ACHN (cell line): Measurements from ENCODE around the gene GOT2.
"Not testable (repeated sequence)": the region's sequence is repeated elsewhere in the genome, so short reads cannot be mapped to it uniquely, and the experiment has no call there.

ENCODE experiments used
- DNase-seq: peaks from one replicate; pipeline ENCODE4 v3.0.0-alpha.2; 2015
- in situ Hi-C: cut with HindIII; loops from 2 replicates; pipeline ENCODE4 v1.10.0; 2017; ENCODE audit warnings: low sequenced_read_pairs, low pct_ligation_motif_present, low pct_unique_long_range_greater_than_20kb

GOT2 gene

DNA sequence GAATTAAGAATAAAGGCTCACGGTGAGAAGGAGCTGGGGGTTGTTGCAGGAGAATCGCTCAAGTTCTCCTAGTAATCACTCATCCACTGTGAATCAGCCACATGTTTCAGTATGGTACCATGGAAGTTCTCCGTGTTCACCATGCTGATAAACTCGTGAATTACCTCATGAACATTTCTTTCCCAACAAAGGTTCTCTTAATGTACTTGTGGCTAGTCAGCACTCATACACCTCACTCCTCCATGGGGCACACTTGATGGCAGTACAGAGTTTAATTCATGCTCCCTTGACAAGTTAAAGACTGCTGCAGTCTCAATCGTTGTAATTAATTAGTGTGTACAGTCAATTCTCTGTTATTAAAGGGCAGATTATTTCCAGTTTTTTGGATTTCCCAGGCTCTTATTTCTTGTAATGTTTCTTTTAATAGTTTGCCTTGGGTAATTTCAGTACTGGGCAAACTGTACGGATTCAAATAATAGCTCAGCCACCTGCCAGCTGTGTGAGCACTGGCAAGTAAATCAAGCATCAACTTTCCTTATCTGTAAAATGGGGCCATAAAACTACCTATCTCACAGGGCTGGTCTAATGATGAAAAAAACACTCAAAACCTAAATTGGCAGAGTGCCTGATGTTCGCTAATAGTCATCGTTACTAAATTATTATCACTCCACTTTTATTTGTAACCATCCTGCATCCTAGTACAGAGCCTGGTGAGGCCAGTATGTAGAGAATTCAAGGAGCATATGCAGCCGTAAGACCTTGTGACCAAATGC, 6.1 kb downstream of the GOT2 start:
- in situ Hi-C loops = no loop called here
- DNase-seq = no peak

- DNase-seq = no peak
- in situ Hi-C loops = no loop called here
These were observed 6.9 kb downstream of the GOT2 start for GRCh38 chr16:58727028-58727781.

GRCh38 chr16:58723109-58723508, 11.0 kb downstream of the GOT2 start:
- DNase-seq = no peak
- in situ Hi-C loops = no loop called here

GRCh38 chr16:58717994-58718393, 16.1 kb downstream of the GOT2 start:
- in situ Hi-C loops = no loop called here
- DNase-seq = no peak

DNA sequence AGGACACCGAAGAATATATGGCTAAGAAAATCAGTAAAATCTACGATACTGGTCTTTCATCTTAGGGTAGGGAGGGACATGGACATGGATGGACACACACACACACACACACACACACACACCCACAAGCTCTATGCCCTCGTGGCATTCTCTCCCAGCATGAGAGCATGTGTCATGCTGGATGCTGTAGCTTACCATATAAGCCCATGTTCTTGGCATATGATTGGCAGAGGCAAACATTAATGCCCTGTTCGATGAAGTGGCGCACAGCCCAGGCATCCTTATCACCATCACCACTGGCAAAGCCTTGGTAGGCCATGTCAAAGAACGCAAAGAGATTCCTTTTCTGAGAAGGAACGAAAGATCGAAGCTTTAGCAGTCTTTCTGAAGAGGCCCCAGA, 17.6 kb downstream of the GOT2 start:
- in situ Hi-C loops = no loop called here
- no peak for DNase-seq

GRCh38 chr16:58713742-58714141, 20.4 kb downstream of the GOT2 start:
- in situ Hi-C loops = no loop called here
- DNase-seq = no peak

DNA sequence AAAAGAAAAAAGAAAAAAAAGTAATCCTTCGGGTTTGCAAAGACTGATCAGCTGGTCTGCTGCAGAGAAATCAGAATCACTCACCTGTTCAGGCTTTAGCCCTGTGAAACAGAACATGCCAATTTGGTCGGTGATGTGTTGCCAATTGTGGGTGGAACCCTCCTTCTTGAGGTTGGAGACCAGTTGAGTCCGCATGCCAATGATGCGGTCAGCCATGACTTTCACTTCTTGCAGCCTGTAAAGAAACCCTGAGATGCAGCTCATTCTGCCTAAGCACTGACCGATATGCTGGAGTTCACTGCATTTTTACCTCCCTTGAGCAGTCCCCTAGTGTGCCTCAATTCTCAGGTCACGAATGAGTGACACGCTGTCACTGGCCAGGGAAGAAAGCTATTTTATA, 24.8 kb downstream of the GOT2 start:
- peak; percentile 86 for DNase-seq

DNA sequence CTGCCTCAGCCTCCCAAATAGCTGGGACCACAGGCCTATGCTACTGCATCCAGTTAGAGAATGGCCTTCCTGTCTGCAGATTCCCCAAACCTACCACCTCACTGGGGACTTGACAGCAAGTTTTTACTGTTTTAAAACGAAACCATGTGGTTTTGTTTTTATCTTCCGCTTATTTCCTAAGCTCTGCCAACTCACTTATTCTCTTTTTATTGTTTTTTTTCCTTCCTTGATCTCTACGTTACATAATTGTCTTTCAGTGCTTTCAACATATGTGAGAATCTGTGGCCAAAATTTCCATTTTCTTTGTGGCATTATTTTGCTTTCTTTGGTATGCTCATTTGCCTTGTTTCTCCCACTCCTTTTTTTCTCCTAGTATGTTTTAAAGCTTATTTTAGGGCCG, 35.0 kb downstream of the GOT2 start:
- in situ Hi-C loops = no loop called here

More for the DNA sequence above, 24.8 kb downstream of the GOT2 start:
- in situ Hi-C loops = no loop called here

GRCh38 chr16:58695368-58695767, 38.7 kb downstream of the GOT2 start:
- in situ Hi-C loops = no loop called here
- no peak for DNase-seq

More for the DNA sequence above, 35.0 kb downstream of the GOT2 start:
- DNase-seq = no peak

- DNase-seq = no peak
- in situ Hi-C loops = no loop called here
These were observed 41.7 kb downstream of the GOT2 start for GRCh38 chr16:58692450-58692849.

GRCh38 chr16:58686985-58687706, 47.0 kb downstream of the GOT2 start:
- DNase-seq, in situ Hi-C loops: not testable (repeated sequence)

DNA sequence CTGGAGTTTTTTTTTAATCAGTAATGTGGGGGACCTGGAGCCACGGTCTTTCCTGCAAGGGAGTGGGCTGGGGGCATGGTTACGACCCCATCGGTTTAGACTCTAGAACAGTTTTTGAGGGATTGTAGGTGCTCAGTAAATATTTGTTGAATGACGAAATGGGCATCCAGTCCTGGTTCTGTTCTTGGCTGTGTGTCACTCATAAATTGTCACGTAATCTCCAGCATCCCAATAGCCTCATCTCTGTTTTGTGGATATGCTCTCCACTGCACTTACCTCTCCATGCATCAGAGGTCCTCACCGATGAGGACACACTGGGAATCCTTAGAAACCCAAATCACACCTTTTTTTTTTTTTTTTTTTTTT, 49.0 kb downstream of the GOT2 start:
- in situ Hi-C loops = no loop called here
- DNase-seq = no peak

DNA sequence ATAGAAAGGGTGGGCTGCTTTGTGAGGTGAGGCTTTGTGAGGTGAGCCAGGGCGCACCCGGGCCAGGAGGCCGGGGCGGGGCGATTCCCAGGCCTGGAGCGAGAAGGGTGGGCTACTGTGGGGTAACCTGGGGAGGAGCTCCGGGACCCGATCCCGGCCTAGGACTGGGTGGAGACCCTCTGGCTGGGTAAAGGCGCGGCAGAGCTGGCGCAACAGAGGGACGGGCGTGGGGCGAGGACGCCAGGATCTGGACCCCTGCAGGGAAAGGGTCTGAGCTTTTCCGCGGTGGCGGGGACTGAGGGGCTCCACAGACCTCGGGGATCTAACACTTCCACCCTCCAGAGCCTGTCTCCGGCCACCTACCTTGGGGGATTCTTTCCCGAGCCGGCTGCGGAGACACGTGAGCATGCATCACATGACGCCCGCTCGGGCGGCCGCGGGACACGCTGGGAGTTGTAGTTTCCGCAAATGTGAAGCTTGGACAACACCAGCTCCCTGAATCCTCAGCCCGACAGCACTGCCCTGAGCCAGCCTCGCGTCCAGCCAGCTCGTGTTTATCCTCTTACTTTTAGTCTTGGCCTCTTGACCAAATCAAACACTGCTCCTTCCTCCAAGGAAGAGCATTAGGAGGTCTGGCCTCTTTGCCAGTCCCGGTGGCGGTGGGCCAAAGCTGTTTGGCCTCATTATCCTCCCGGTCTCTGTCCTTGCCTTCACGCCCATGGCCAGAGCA, 49.6 kb downstream of the GOT2 start, which contains the start of gene SLC38A7:
Gene SLC38A7 (minus strand): TSS at position 417 of the 730 bp plus-strand sequence. CDS start 4,644 bp downstream, outside the sequence.
- peak; percentile 85 for DNase-seq
- in situ Hi-C loops = no loop called here

GRCh38 chr16:58684001-58684353, 50.1 kb downstream of the GOT2 start:
- in situ Hi-C loops = no loop called here
- DNase-seq = peak; percentile 30

- in situ Hi-C loops = no loop called here
These were observed 54.4 kb downstream of the GOT2 start for GRCh38 chr16:58679763-58680162.

DNA sequence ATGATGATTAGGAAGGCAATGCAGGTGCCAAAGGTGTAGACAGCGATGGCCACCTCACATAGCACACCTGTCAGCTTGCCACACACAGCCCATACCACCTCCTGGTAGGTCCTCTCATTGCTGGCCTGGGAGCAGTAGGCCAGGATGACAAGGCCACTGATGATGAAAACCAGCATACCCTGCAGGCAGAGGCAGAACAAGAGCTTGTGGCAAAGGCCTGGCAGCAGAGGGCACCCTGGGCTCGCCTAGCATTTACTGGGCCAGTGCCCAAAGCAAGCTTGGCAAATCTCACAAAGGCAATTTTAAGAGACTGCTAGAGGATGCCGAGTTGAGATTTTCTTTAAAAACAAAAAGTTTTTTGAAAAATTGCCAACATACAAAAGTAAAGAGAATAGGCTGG, 55.4 kb downstream of the GOT2 start:
- peak; percentile 61 for DNase-seq
- in situ Hi-C loops = no loop called here

More at GRCh38 chr16:58679763-58680162, 54.4 kb downstream of the GOT2 start:
- DNase-seq = no peak

DNA sequence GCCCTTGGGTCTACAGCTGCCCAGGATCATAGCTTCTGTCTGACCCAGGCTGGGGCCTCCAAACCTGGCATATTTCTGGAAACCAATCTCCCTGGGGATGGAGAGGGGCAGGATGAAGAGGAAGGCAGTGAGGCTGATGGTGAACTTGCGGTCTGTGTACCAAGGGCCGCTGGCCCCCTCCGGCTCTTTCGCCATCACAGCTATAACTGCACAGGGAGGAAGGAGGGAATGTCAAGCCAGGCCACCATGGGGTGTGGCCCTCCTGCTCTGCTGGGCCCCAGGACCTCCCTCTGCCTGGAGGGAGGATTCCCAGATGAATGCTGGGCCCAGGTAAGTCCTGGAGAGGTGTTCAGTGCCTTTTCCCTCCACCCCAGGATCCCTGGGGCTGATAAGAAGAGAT, 55.8 kb downstream of the GOT2 start:
- DNase-seq = no peak
- in situ Hi-C loops = no loop called here

- DNase-seq = no peak
- in situ Hi-C loops = no loop called here
These were observed 63.1 kb downstream of the GOT2 start for GRCh38 chr16:58670946-58671583.
